Nephron (organoid): ENCODE results near the gene ROBO1.

ENCODE experiments used
- H3K27ac Mint-ChIP-seq, 3 experiments: 2 replicates each; pipeline ENCODE4 v1.8.0; 2020; ENCODE audit warnings: mixed read lengths in 3 of 3, mild to moderate bottlenecking in 2 of 3, moderate library complexity in 1 of 3
- H3K27me3 Mint-ChIP-seq: 2 replicates; pipeline ENCODE4 v1.8.0; 2021; ENCODE audit warnings: low read depth, mild to moderate bottlenecking, moderate library complexity, mixed read lengths
- H3K36me3 Mint-ChIP-seq: 2 replicates; pipeline ENCODE4 v1.8.0; 2020; ENCODE audit warnings: low read depth, mixed read lengths
- H3K4me1 Mint-ChIP-seq: 2 replicates; pipeline ENCODE4 v1.8.0; 2020; ENCODE audit warnings: mixed read lengths
- H3K4me3 Mint-ChIP-seq, 3 experiments: 2 replicates each; pipeline ENCODE4 v1.8.0; 2020; ENCODE audit warnings: mild to moderate bottlenecking in 3 of 3, mixed read lengths in 3 of 3, moderate library complexity in 2 of 3
- H3K9me3 Mint-ChIP-seq: 2 replicates; pipeline ENCODE4 v1.8.0; 2020; ENCODE audit warnings: mixed read lengths
- TF ChIP-seq, protein P1 (sequence below), 3 experiments: fragments of 200-600 bp; sonication (generic); IDR thresholded peaks; one replicate each; pipeline ENCODE4 v1.5.0; 2021; ENCODE audit warnings: antibody characterized with exemption in 3 of 3; ENCODE audit not compliant: unreplicated experiment in 3 of 3

Gene ROBO1

DNA sequence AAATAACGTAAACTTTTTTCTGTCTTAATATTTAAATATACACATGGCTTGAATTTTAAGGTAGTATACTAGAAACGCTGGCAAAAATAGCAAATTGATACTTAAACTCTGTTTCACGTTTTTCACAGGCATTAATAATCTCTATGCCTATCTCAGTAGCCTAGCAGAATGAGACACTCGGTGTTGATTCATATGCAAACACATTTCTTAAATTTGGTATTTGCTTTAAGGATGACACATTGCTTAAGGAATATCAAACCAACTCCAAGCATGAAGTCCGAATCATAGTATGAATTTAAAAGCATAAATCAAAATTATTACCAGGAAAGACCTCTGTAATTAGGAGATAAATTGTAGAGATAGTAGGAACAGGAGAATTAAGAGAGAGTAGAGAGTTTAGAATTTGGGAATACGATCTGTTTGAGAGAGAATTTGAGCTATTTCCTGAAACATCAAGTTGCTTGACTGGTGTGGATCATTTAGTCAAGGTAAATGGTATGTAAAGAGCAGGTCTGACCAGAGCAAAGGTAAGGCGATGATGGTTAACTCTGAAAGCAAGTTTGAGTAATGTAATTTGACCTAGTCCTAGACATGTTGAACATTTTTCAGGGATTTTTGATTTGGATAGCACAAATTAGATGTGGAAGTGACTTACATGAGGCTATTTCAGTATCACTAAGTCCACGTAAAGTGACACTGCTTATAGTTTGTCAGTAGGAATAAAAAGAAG is 236.1 kb downstream of the ROBO1 start:
- Mint-ChIP-seq H3K27ac (no peak overlapping the region), H3K9me3 (no peaks in the 10 kb centered on the region), H3K4me1 (no peaks in the 10 kb centered on the region), H3K4me3 (no peak overlapping the region), H3K36me3 (no peaks in the 10 kb centered on the region), H3K27me3 (no peaks in the 10 kb centered on the region)
- TF ChIP-seq, protein P1, sequence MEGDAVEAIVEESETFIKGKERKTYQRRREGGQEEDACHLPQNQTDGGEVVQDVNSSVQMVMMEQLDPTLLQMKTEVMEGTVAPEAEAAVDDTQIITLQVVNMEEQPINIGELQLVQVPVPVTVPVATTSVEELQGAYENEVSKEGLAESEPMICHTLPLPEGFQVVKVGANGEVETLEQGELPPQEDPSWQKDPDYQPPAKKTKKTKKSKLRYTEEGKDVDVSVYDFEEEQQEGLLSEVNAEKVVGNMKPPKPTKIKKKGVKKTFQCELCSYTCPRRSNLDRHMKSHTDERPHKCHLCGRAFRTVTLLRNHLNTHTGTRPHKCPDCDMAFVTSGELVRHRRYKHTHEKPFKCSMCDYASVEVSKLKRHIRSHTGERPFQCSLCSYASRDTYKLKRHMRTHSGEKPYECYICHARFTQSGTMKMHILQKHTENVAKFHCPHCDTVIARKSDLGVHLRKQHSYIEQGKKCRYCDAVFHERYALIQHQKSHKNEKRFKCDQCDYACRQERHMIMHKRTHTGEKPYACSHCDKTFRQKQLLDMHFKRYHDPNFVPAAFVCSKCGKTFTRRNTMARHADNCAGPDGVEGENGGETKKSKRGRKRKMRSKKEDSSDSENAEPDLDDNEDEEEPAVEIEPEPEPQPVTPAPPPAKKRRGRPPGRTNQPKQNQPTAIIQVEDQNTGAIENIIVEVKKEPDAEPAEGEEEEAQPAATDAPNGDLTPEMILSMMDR (IDR thresholded peaks at IDR 0.05; ENCODE audit: unreplicated experiment in 3 of 3) = no peak

DNA sequence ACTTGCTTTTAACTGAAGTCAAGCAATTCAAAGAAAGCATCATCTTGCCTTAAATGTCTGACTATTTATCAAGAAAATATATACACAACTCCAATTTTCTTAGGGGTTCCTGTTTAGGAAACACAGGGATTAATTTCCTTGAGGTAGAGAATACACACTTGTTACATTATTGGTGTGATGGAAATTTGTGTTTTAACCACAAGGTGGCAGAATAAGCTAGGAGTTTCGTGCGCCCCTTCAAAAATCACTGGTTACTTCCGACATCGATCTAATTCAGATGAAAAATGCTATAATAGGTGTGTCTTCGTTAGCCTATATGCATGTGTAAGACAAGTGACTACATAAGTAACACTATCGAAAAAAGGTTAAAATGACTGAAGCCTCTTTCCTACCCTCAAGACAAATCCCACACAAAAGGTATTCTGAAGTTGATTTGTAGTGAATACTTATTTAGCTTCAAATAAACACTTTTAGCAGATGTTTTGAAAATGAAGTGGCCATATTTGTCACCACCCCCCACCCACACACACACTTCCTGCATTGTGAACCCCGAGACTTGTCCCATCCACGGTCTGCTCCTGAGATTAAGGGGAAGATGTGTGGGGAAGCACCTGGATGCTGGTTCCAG is 246.5 kb downstream of the ROBO1 start:
- H3K9me3 Mint-ChIP-seq = no peaks in the 10 kb centered on the region
- no peak overlapping the region for H3K4me3 Mint-ChIP-seq
- TF ChIP-seq, protein P1 (IDR thresholded peaks at IDR 0.05; ENCODE audit: unreplicated experiment in 3 of 3) = peak; percentile 74 to 79 (median 75)
- no peaks in the 10 kb centered on the region for H3K36me3 Mint-ChIP-seq
- H3K4me1 Mint-ChIP-seq = peaks cover 3% of the 10 kb centered on the region
- no peaks in the 10 kb centered on the region for H3K27me3 Mint-ChIP-seq
- peak overlapping the region in 2 of 3 experiments; percentile 14 to 74 for H3K27ac Mint-ChIP-seq

DNA sequence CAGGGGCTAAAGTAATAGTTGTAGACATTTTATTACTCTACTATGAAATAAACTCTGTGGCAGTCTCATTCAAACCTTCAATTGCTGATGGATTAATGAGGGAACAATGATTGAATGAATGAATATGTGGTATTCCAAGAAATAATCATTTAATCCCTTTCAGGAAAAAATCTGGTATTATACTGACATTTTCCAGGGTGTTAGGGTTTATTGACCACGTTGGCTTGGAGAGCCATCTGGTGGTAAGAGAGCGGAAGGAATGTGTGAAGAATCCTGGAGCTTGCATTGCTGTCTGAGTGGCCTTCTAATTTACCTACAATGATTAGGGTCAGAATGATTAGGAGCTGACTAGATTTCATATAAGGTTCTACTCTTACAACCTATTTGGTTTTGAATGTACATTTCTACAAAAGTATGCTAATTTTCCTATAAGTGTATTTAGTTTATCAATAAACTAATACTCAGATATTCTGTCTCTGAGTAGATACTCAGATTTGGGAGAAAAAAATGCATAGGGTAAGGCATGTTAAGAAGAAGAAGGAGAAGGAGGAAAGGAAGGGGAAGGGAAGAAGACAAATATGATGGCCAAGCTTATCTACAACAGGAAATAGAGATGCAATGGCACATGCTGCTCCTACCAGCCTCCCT is 249.9 kb downstream of the ROBO1 start:
- no peak overlapping the region for H3K27ac Mint-ChIP-seq
- H3K4me1 Mint-ChIP-seq = peaks cover 9% of the 10 kb centered on the region
- TF ChIP-seq, protein P1 (IDR thresholded peaks at IDR 0.05; ENCODE audit: unreplicated experiment in 3 of 3) = peak; percentile 56 to 78 (median 68)
- no peak overlapping the region for H3K4me3 Mint-ChIP-seq
- H3K36me3 Mint-ChIP-seq = no peaks in the 10 kb centered on the region
- H3K9me3 Mint-ChIP-seq = no peaks in the 10 kb centered on the region
- no peaks in the 10 kb centered on the region for H3K27me3 Mint-ChIP-seq

DNA sequence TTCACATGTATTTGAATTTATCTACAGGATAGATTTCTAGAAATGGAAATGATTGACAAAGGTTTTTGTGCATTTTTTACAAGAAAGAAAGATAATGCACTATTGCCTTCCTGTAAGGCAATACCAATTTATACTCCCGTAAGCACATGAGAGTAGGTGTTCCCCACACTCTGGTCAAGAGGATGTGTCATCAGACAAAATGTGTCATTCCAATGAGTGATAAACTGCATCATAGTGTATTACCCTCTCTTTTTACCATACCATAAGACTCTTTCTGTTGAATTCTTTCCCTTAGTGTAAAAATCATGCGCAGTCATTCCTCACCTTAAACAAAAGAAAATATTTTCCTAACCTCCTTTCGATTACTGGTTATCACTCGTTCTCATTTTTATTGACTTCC is 251.0 kb downstream of the ROBO1 start:
- no peak overlapping the region for H3K27ac Mint-ChIP-seq
- no peaks in the 10 kb centered on the region for H3K27me3 Mint-ChIP-seq
- TF ChIP-seq, protein P1 (IDR thresholded peaks at IDR 0.05; ENCODE audit: unreplicated experiment in 3 of 3) = no peak
- no peaks in the 10 kb centered on the region for H3K9me3 Mint-ChIP-seq
- H3K36me3 Mint-ChIP-seq = no peaks in the 10 kb centered on the region
- no peak overlapping the region for H3K4me3 Mint-ChIP-seq
- peaks cover 13% of the 10 kb centered on the region for H3K4me1 Mint-ChIP-seq

DNA sequence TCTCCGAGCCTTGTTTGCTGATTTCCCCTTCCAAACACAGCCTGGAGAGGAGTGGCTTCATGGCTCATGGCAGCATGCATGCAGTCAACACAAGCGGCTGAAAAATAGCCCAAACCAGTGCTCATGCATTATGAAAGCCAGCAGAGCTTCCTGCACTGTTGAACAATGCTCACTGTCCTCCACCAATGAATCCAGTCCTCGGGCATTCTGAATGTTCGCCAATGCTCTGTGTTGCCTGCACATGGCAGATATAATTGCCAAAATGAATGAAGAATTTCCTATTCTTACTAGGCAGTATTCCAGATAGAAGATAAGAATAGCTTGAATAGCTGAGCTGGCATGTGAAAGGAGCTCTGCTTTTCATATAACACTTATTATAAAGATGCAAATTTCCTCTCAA is 252.7 kb downstream of the ROBO1 start:
- no peaks in the 10 kb centered on the region for H3K9me3 Mint-ChIP-seq
- TF ChIP-seq, protein P1 (IDR thresholded peaks at IDR 0.05; ENCODE audit: unreplicated experiment in 3 of 3) = no peak
- no peaks in the 10 kb centered on the region for H3K36me3 Mint-ChIP-seq
- no peak overlapping the region for H3K27ac Mint-ChIP-seq
- no peak overlapping the region for H3K4me3 Mint-ChIP-seq
- H3K27me3 Mint-ChIP-seq = no peaks in the 10 kb centered on the region
- peaks cover 10% of the 10 kb centered on the region for H3K4me1 Mint-ChIP-seq
